Mesenchymal stem cell (in vitro differentiated cells and primary cell): ENCODE data around the gene ARHGEF33.
"Not testable (repeated sequence)": the region's sequence is repeated elsewhere in the genome, so short reads cannot be mapped to it uniquely, and the experiment has no call there.

Source experiments
- DNase-seq: peaks from one replicate; pipeline ENCODE4 v3.0.0-alpha.2; 2013
- H2AFZ ChIP-seq: one replicate; pipeline ENCODE4 v1.6.1; 2013; ENCODE audit warnings: low read depth, mild to moderate bottlenecking, control low read depth, inconsistent platforms, low read length, moderate library complexity
- H2AK5ac ChIP-seq: 2 replicates; pipeline ENCODE4 v1.6.1; 2013; ENCODE audit warnings: low read length, moderate library complexity, mild to moderate bottlenecking, inconsistent platforms; ENCODE audit not compliant: severe bottlenecking
- H2BK120ac ChIP-seq: one replicate; pipeline ENCODE4 v1.6.1; 2013; ENCODE audit warnings: low read depth, mild to moderate bottlenecking, inconsistent platforms, low read length, moderate library complexity
- H2BK12ac ChIP-seq, 2 experiments: one replicate each; pipeline ENCODE4 v1.6.1; 2013; ENCODE audit warnings: inconsistent platforms in 2 of 2, low read length in 2 of 2, mild to moderate bottlenecking in 2 of 2, moderate library complexity in 2 of 2, control low read depth in 1 of 2
- H2BK15ac ChIP-seq: one replicate; pipeline ENCODE4 v1.6.1; 2013; ENCODE audit warnings: mild to moderate bottlenecking, low read depth, inconsistent platforms; ENCODE audit not compliant: poor library complexity, severe bottlenecking
- H2BK5ac ChIP-seq: 2 replicates; pipeline ENCODE4 v1.6.1; 2013; ENCODE audit warnings: low read depth, mild to moderate bottlenecking, low read length, control low read depth, inconsistent platforms; ENCODE audit not compliant: poor library complexity, severe bottlenecking
- H3K14ac ChIP-seq, 2 experiments: one replicate each; pipeline ENCODE4 v1.6.1; 2013; ENCODE audit warnings: inconsistent platforms in 2 of 2, low read length in 2 of 2, control low read depth in 1 of 2, mild to moderate bottlenecking in 1 of 2, moderate library complexity in 1 of 2
- H3K18ac ChIP-seq, 2 experiments: one replicate each; pipeline ENCODE4 v1.6.1; 2013; ENCODE audit warnings: inconsistent platforms in 2 of 2, low read length in 2 of 2, control low read depth in 1 of 2, low read depth in 1 of 2, mild to moderate bottlenecking in 1 of 2
- H3K23ac ChIP-seq, 2 experiments: one replicate each; pipeline ENCODE4 v1.6.1; 2013; ENCODE audit warnings: inconsistent platforms in 2 of 2, low read length in 2 of 2, mild to moderate bottlenecking in 2 of 2, moderate library complexity in 2 of 2, control low read depth in 1 of 2
- H3K27ac ChIP-seq: 2 replicates; pipeline ENCODE4 v1.5.1; 2013; ENCODE audit warnings: mild to moderate bottlenecking, moderate library complexity, low read length, control low read depth, inconsistent platforms; ENCODE audit not compliant: poor library complexity, severe bottlenecking
- H3K27me3 ChIP-seq, 2 experiments: 2 replicates each; pipeline versions ENCODE4 v1.6.1 to v1.7.0; 2013; ENCODE audit warnings: low read length in 2 of 2, mild to moderate bottlenecking in 2 of 2, moderate library complexity in 2 of 2, control low read depth in 1 of 2, inconsistent platforms in 1 of 2; ENCODE audit not compliant: control insufficient read depth in 1 of 2, insufficient read depth in 1 of 2
- H3K36me3 ChIP-seq, 2 experiments: 2 replicates each; pipeline versions ENCODE4 v1.6.1 to v1.7.0; 2013; ENCODE audit warnings: low read length in 2 of 2, control low read depth in 1 of 2, inconsistent platforms in 1 of 2, low read depth in 1 of 2, mild to moderate bottlenecking in 1 of 2; ENCODE audit not compliant: insufficient read depth in 2 of 2, control insufficient read depth in 1 of 2
- H3K4ac ChIP-seq, 2 experiments: one replicate each; pipeline ENCODE4 v1.6.1; 2013; ENCODE audit warnings: inconsistent platforms in 2 of 2, low read length in 2 of 2, mild to moderate bottlenecking in 2 of 2, moderate library complexity in 2 of 2, control low read depth in 1 of 2, low read depth in 1 of 2
- H3K4me1 ChIP-seq: 2 replicates; pipeline ENCODE4 v1.6.1; 2013; ENCODE audit warnings: low read depth, low read length, control low read depth; ENCODE audit not compliant: control insufficient read depth, insufficient read depth
- H3K4me2 ChIP-seq: 2 replicates; pipeline ENCODE4 v1.6.1; 2013; ENCODE audit warnings: low read length, mild to moderate bottlenecking, inconsistent platforms; ENCODE audit not compliant: poor library complexity, severe bottlenecking
- H3K4me3 ChIP-seq, 2 experiments: 2 replicates each; pipeline versions ENCODE4 v1.5.1 to v1.7.0; 2013; ENCODE audit warnings: low read length in 2 of 2, mild to moderate bottlenecking in 2 of 2, control low read depth in 1 of 2, low read depth in 1 of 2; ENCODE audit not compliant: insufficient read depth in 1 of 2
- H3K79me1 ChIP-seq: replicated peaks from 2 replicates; pipeline ENCODE4 v1.6.1; 2013; ENCODE audit warnings: mild to moderate bottlenecking, control low read depth, low read length, inconsistent platforms; ENCODE audit not compliant: poor library complexity, severe bottlenecking
- H3K9ac ChIP-seq: 2 replicates; pipeline ENCODE4 v1.7.0; 2013; ENCODE audit warnings: mild to moderate bottlenecking, low read length, moderate library complexity
- H3K9me3 ChIP-seq: 2 replicates; pipeline ENCODE4 v1.7.0; 2013; ENCODE audit warnings: mild to moderate bottlenecking, low read length; ENCODE audit not compliant: control insufficient read depth
- H4K8ac ChIP-seq: one replicate; pipeline ENCODE4 v1.6.1; 2013; ENCODE audit warnings: inconsistent platforms, mild to moderate bottlenecking, low read length, moderate library complexity
- H4K91ac ChIP-seq: one replicate; pipeline ENCODE4 v1.6.1; 2013; ENCODE audit warnings: mild to moderate bottlenecking, low read length, inconsistent platforms
- WGBS: methylation state at CpG from one replicate; pipeline ENCODE4 v1.1.7; 2013; ENCODE audit warnings: mixed read lengths; 5-methylcytosine and 5-hydroxymethylcytosine counted together

Gene ARHGEF33

DNA sequence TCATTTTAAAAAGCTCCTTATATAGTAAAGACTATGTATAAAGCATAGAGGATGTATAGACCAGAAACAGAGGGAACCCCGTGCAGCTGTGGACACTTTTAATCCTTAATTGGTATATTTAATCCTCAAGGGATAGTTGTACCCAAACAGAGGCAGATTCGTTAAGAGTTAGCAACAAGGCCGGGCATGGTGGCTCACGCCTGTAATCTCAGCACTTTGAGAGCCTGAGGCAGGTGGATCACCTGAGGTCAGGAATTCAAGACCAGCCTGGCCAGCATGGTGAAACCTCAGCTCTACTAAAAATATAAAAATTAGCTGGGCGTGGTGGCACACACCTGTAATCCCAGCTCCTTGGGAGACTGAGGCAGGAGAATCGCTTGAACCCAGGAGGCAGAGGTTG lies 46.8 kb downstream of the ARHGEF33 start:
- not testable (repeated sequence) for H2BK5ac ChIP-seq, H3K23ac ChIP-seq, H2AFZ ChIP-seq, H2BK15ac ChIP-seq, H3K14ac ChIP-seq, H3K27ac ChIP-seq, H3K9ac ChIP-seq, H3K27me3 ChIP-seq, H2BK12ac ChIP-seq, H2BK120ac ChIP-seq, H3K9me3 ChIP-seq, H3K36me3 ChIP-seq, H3K4me2 ChIP-seq, H4K8ac ChIP-seq, H2AK5ac ChIP-seq, H3K18ac ChIP-seq, H3K4me3 ChIP-seq, H3K4me1 ChIP-seq, DNase-seq, H4K91ac ChIP-seq, H3K4ac ChIP-seq, H3K79me1 ChIP-seq
- 95% methylated on average over 6 of the region's 6 CpGs for WGBS

- Histone ChIP-seq H2AK5ac (no peak overlapping the region), H3K36me3 (no peaks in the 10 kb centered on the region), H3K9me3 (no peaks in the 10 kb centered on the region), H3K4me2 (no peak overlapping the region), H3K18ac (no peak overlapping the region), H3K4ac (no peak overlapping the region), H2BK5ac (no peak overlapping the region), H2BK120ac (no peak overlapping the region), H4K91ac (no peak overlapping the region), H3K9ac (no peak overlapping the region), H3K27ac (no peak overlapping the region), H3K4me1 (peaks cover 1% of the 10 kb centered on the region), H4K8ac (no peak overlapping the region), H3K4me3 (no peak overlapping the region), H2BK15ac (no peak overlapping the region), H2BK12ac (no peak overlapping the region), H3K79me1 (no peaks in the 10 kb centered on the region), H3K23ac (no peak overlapping the region), H3K14ac (no peak overlapping the region), H2AFZ (no peak overlapping the region), H3K27me3 (no peaks in the 10 kb centered on the region)
- 97% methylated on average over 2 of the region's 3 CpGs for WGBS
- no peak for DNase-seq
Observed at GRCh38 chr2:38937548-38937947, 47.9 kb downstream of the ARHGEF33 start.

- Histone ChIP-seq H4K8ac (no peak overlapping the region), H3K23ac (no peak overlapping the region), H3K9ac (no peak overlapping the region), H2BK120ac (no peak overlapping the region), H4K91ac (no peak overlapping the region), H3K4me1 (no peaks in the 10 kb centered on the region), H2AFZ (no peak overlapping the region), H2BK15ac (no peak overlapping the region), H3K18ac (no peak overlapping the region), H2AK5ac (no peak overlapping the region), H2BK12ac (no peak overlapping the region), H3K27me3 (no peaks in the 10 kb centered on the region), H3K27ac (no peak overlapping the region), H2BK5ac (no peak overlapping the region), H3K79me1 (no peaks in the 10 kb centered on the region), H3K4me2 (no peak overlapping the region), H3K4me3 (no peak overlapping the region), H3K9me3 (no peaks in the 10 kb centered on the region), H3K14ac (no peak overlapping the region), H3K4ac (no peak overlapping the region), H3K36me3 (no peaks in the 10 kb centered on the region)
- DNase-seq, result no peak
- 80% methylated on average over 1 of the region's 1 CpG for WGBS
Observed at GRCh38 chr2:38940746-38941145, 51.1 kb downstream of the ARHGEF33 start.

DNA sequence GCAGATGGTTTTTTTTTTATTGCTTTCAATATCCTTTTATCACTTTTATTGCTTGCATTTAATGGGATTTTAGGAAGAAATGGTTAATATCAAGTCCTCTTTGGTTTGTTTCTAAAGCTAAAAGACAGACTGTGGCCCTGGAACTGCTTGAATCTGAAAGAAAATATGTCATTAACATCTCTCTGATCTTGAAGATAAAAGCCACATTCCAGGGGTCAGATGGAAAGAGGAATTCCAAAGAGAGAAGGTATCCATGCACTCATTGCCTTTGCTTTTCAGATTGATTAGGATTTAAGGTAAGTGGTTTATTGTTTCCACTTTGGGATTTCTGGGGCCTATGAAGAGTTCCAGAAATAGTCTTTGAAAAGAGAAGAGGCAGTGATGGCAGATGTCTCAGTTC lies 54.1 kb downstream of the ARHGEF33 start:
- Histone ChIP-seq H3K36me3 (no peaks in the 10 kb centered on the region), H2BK120ac (no peak overlapping the region), H2BK5ac (no peak overlapping the region), H3K27me3 (no peaks in the 10 kb centered on the region), H3K4me1 (peaks cover 3% of the 10 kb centered on the region), H3K9ac (no peak overlapping the region), H3K79me1 (no peaks in the 10 kb centered on the region), H2BK12ac (no peak overlapping the region), H3K4ac (no peak overlapping the region), H3K14ac (no peak overlapping the region), H2AFZ (no peak overlapping the region), H3K4me2 (no peak overlapping the region), H3K23ac (no peak overlapping the region), H4K91ac (no peak overlapping the region), H4K8ac (no peak overlapping the region), H2AK5ac (no peak overlapping the region), H3K27ac (no peak overlapping the region), H3K18ac (no peak overlapping the region), H2BK15ac (no peak overlapping the region), H3K4me3 (no peak overlapping the region), H3K9me3 (no peaks in the 10 kb centered on the region)
- DNase-seq, result no peak
